TTC549 (cell line): ENCODE data around the gene LIPC.

Experiments used
- FAIRE-seq: peaks from 2 replicates; lab custom pipeline; 2012; peaks lifted over from hg19 to GRCh38; lab: Jason Lieb, UNC

The LIPC gene

GRCh38 chr15:58459045-58459444 lies 27.3 kb downstream of the LIPC start:
- FAIRE-seq: no peak

- no peak for FAIRE-seq
Observed at GRCh38 chr15:58459560-58459959, 27.8 kb downstream of the LIPC start.

GRCh38 chr15:58460116-58460790 lies 28.5 kb downstream of the LIPC start:
- FAIRE-seq: no peak

GRCh38 chr15:58460872-58461271 lies 29.1 kb downstream of the LIPC start:
- FAIRE-seq: no peak

GRCh38 chr15:58462547-58462946 lies 30.8 kb downstream of the LIPC start:
- FAIRE-seq: no peak

- FAIRE-seq: no peak
Observed at GRCh38 chr15:58462973-58463663, 31.3 kb downstream of the LIPC start.

- no peak for FAIRE-seq
Observed at GRCh38 chr15:58463815-58464650, 32.2 kb downstream of the LIPC start.

- FAIRE-seq: no peak
Observed at GRCh38 chr15:58465070-58465469, 33.3 kb downstream of the LIPC start.

GRCh38 chr15:58465866-58466517 lies 34.2 kb downstream of the LIPC start:
- no peak for FAIRE-seq

GRCh38 chr15:58466566-58466965 lies 34.8 kb downstream of the LIPC start:
- no peak for FAIRE-seq

GRCh38 chr15:58467121-58467721 lies 35.4 kb downstream of the LIPC start:
- FAIRE-seq: no peak

GRCh38 chr15:58467722-58468423 lies 36.1 kb downstream of the LIPC start:
- no peak for FAIRE-seq

- no peak for FAIRE-seq
Observed at GRCh38 chr15:58469432-58470353, 37.9 kb downstream of the LIPC start.

- no peak for FAIRE-seq
Observed at GRCh38 chr15:58471348-58471747, 39.6 kb downstream of the LIPC start.

GRCh38 chr15:58472221-58472620 lies 40.4 kb downstream of the LIPC start:
- no peak for FAIRE-seq

GRCh38 chr15:58472821-58473581 lies 41.2 kb downstream of the LIPC start:
- FAIRE-seq: no peak

GRCh38 chr15:58473724-58474123 lies 41.9 kb downstream of the LIPC start:
- FAIRE-seq: no peak

- FAIRE-seq: no peak
Observed at GRCh38 chr15:58474741-58475323, 43.0 kb downstream of the LIPC start.
